ENCODE results near the gene EHBP1. TPM values are rescaled to one million over a fixed set of nuclear protein-coding genes. Genes with fewer than 3 reads are reported as not detected.

EHBP1 gene
- total and polyA plus RNA-seq, 11 donors, result 5.2 to 34.2 (median 18.1) TPM

DNA sequence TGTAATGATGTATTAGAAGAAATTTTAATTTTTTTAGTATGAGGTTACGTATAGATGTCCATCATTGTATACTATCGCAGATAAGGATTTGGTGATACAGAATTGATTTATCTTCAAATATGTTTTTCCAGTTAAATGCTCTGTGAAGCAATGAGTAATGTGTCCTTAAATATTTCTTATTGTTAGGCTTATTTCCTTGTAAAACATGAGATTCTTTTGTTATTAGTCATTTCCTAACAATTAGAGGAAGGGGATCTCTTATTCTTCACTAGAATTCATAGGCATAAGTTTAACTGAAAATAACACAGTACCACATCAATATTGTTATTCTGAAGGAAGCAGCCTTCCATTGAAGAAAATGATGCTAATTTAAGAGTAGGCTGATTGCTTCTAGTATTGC lies 329.7 kb downstream of the EHBP1 start:
- no peak overlapping the region for H3K4me3 ChIP-seq
- 75 to 81% (median 77%) methylated on average over 2 of the region's 2 CpGs for WGBS, 4 donors

DNA sequence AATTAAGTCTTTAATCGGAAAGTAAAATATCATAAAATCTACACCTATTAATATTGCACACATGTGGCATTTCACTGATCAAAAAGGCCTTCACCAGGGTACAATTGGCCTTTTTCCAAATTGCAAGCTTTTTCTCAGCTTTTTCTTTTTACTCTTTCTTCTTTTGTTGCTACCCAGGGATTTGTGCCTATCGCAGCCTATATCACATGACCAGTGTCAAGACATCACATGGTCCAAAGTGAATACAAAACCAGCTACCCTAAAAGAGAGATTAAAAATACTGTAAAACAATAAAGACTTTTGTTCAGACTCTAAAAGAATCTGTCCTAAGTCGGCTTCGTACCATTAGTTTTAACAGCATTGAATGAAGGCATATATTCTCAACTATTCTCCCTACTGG lies 330.1 kb downstream of the EHBP1 start:
- H3K36me3 ChIP-seq, result no peaks in the 10 kb centered on the region
- H3K4me1 ChIP-seq, result no peaks in the 10 kb centered on the region
- TF ChIP-seq, protein P1, sequence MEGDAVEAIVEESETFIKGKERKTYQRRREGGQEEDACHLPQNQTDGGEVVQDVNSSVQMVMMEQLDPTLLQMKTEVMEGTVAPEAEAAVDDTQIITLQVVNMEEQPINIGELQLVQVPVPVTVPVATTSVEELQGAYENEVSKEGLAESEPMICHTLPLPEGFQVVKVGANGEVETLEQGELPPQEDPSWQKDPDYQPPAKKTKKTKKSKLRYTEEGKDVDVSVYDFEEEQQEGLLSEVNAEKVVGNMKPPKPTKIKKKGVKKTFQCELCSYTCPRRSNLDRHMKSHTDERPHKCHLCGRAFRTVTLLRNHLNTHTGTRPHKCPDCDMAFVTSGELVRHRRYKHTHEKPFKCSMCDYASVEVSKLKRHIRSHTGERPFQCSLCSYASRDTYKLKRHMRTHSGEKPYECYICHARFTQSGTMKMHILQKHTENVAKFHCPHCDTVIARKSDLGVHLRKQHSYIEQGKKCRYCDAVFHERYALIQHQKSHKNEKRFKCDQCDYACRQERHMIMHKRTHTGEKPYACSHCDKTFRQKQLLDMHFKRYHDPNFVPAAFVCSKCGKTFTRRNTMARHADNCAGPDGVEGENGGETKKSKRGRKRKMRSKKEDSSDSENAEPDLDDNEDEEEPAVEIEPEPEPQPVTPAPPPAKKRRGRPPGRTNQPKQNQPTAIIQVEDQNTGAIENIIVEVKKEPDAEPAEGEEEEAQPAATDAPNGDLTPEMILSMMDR (IDR thresholded peaks at IDR 0.05), result no peak
- no peak for TF ChIP-seq POLR2A (IDR thresholded peaks at IDR 0.05)
- 90 to 94% (median 92%) methylated on average over 4 of the region's 4 CpGs for WGBS, 4 donors
- H3K9me3 ChIP-seq, result no peaks in the 10 kb centered on the region
- H3K27ac ChIP-seq, result no peak overlapping the region
- no peaks in the 10 kb centered on the region for H3K27me3 ChIP-seq
- H3K4me3 ChIP-seq, result no peak overlapping the region
- no peak for DNase-seq
- ATAC-seq, result no peak
- intact Hi-C loops (cut with DNase I), result no loop called here

More for the DNA sequence above, 329.7 kb downstream of the EHBP1 start:
- TF ChIP-seq, protein P1 (IDR thresholded peaks at IDR 0.05), result no peak
- no peak for TF ChIP-seq POLR2A (IDR thresholded peaks at IDR 0.05)
- intact Hi-C loops (cut with DNase I), result no loop called here
- no peaks in the 10 kb centered on the region for H3K9me3 ChIP-seq
- no peak overlapping the region for H3K27ac ChIP-seq
- no peak for DNase-seq
- ATAC-seq, result no peak
- no peaks in the 10 kb centered on the region for H3K4me1 ChIP-seq
- no peaks in the 10 kb centered on the region for H3K36me3 ChIP-seq
- H3K27me3 ChIP-seq, result no peaks in the 10 kb centered on the region

DNA sequence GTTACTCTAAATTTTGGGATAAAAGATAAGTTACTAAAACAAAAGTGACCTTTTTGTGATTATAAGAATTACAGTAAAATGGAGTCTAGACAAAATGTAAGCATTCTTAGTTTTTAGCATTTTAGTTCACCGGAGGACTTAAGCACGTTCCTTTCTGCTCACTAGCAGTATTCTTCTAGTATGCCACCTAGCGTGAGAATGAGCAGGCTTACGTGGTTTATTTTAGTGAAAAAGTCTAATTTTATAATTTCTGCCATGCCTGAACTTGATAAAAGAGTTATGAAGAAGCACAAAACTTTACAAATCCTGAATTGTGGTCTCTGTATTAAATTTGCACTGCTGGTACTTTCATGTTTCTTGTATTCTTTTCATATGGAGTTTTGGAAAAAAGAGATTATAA lies 332.5 kb downstream of the EHBP1 start:
- intact Hi-C loops (cut with DNase I), result no loop called here
- Histone ChIP-seq H3K27me3 (peaks cover 0 to 18% (median 7%) of the 10 kb centered on the region in 9 donors), H3K9me3 (no peaks in the 10 kb centered on the region), H3K36me3 (no peaks in the 10 kb centered on the region), H3K4me1 (no peaks in the 10 kb centered on the region), H3K27ac (no peak overlapping the region), H3K4me3 (no peak overlapping the region)
- no peak for DNase-seq
- no peak for TF ChIP-seq POLR2A (IDR thresholded peaks at IDR 0.05)
- TF ChIP-seq, protein P1 (IDR thresholded peaks at IDR 0.05), result no peak
- ATAC-seq, result no peak
- WGBS, 4 donors, result 97 to 99% (median 98%) methylated on average over 4 of the region's 4 CpGs

DNA sequence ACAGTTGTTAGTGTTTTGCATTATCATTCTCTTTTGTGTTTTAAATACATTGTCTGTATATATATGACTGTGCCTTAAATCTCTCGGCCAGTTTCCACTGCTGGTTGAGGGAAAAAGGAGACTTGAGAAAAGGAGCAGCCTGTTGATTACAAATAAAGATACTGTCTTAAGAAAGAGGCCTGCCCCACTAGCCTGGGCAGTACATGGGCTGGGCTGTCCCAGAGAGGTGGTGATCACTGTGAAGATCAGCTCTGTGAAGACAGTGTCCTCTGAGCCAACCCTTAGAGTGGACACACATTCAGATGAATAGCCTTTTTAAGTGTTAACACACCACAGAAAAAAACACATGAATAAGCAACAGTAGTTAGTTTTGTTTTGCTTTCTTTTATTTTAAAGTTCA lies 335.1 kb downstream of the EHBP1 start:
- no peak for TF ChIP-seq POLR2A (IDR thresholded peaks at IDR 0.05)
- TF ChIP-seq, protein P1 (IDR thresholded peaks at IDR 0.05), result no peak
- WGBS, 4 donors, result 97 to 100% (median 100%) methylated on average over 1 of the region's 1 CpG
- ATAC-seq (no peak), DNase-seq (no peak)
- H3K9me3 ChIP-seq, result no peaks in the 10 kb centered on the region
- H3K27me3 ChIP-seq, result peaks cover 8 to 40% (median 21%) of the 10 kb centered on the region in 9 donors
- H3K4me3 ChIP-seq, result no peak overlapping the region
- no peaks in the 10 kb centered on the region for H3K4me1 ChIP-seq
- H3K36me3 ChIP-seq, result peaks cover 0 to 7% (median 0%) of the 10 kb centered on the region in 9 donors
- H3K27ac ChIP-seq, result no peak overlapping the region
- intact Hi-C loops (cut with DNase I), result no loop called here
